Liver (tissue), 9 donors: ENCODE results near the gene TRIM4. TPM values are rescaled to one million over a fixed set of nuclear protein-coding genes. Genes with fewer than 3 reads are reported as not detected.

Experiments
- DNase-seq: peaks from one replicate; pipeline ENCODE4 v3.0.0-alpha.2; 2017; ENCODE audit warnings: low spot score
- H3K27ac ChIP-seq, 2 donors: one replicate each; pipeline ENCODE4 v1.7.0; 2013; ENCODE audit warnings: inconsistent platforms in 2 of 2, low read length in 2 of 2, control low read depth in 1 of 2, low read depth in 1 of 2, mild to moderate bottlenecking in 1 of 2
- H3K27me3 ChIP-seq, 4 donors: one replicate each; pipeline versions ENCODE4 v1.6.1 to v1.7.0; 2013; ENCODE audit warnings: low read length in 3 of 4, inconsistent platforms in 1 of 4, mild to moderate bottlenecking in 1 of 4, moderate library complexity in 1 of 4; ENCODE audit not compliant: control insufficient read depth in 4 of 4, insufficient read depth in 4 of 4
- H3K36me3 ChIP-seq, 4 donors: one replicate each; pipeline versions ENCODE4 v1.6.1 to v1.7.0; 2013; ENCODE audit warnings: low read length in 3 of 4, mild to moderate bottlenecking in 3 of 4, low read depth in 1 of 4, moderate library complexity in 1 of 4; ENCODE audit not compliant: control insufficient read depth in 4 of 4, insufficient read depth in 3 of 4
- H3K4me1 ChIP-seq, 4 donors: one replicate each; pipeline versions ENCODE4 v1.6.1 to v1.7.0; 2013; ENCODE audit warnings: low read length in 3 of 4, mild to moderate bottlenecking in 3 of 4, moderate library complexity in 1 of 4; ENCODE audit not compliant: control insufficient read depth in 4 of 4, insufficient read depth in 4 of 4
- H3K4me3 ChIP-seq, 3 donors: one replicate each; pipeline versions ENCODE4 v1.6.1 to v1.7.0; 2013; ENCODE audit warnings: low read length in 3 of 3, control low read depth in 1 of 3, low read depth in 1 of 3, mild to moderate bottlenecking in 1 of 3
- H3K9ac ChIP-seq, 2 donors: one replicate each; pipeline ENCODE4 v1.7.0; 2013; ENCODE audit warnings: low read length in 2 of 2, mild to moderate bottlenecking in 2 of 2, moderate library complexity in 2 of 2, control low read depth in 1 of 2, low read depth in 1 of 2
- H3K9me3 ChIP-seq, 4 donors: one replicate each; pipeline versions ENCODE4 v1.6.1 to v1.7.0; 2013; ENCODE audit warnings: low read length in 3 of 4; ENCODE audit not compliant: control insufficient read depth in 4 of 4
- ATF3 ChIP-seq: IDR thresholded peaks from 2 replicates; pipeline ENCODE4 v1.6.1; 2016; ENCODE audit warnings: antibody characterized with exemption
- CTCF ChIP-seq: fragments of 150-350 bp; IDR thresholded peaks from 2 replicates; pipeline ENCODE4 v1.5.1; 2017; ENCODE audit warnings: improper control_type of control experiment, low read depth, low read length; ENCODE audit not compliant: missing input control
- FOXA1 ChIP-seq: IDR thresholded peaks from 2 replicates; pipeline ENCODE4 v1.6.1; 2016; ENCODE audit warnings: antibody characterized with exemption
- FOXA2 ChIP-seq: IDR thresholded peaks from 2 replicates; pipeline ENCODE4 v1.6.1; 2016; ENCODE audit warnings: antibody characterized with exemption
- GABPA ChIP-seq, 2 donors: IDR thresholded peaks in 1 of 2; conservative IDR thresholded peaks in 1 of 2; 2 replicates each; pipeline ENCODE4 v1.6.1; 2016; ENCODE audit warnings: antibody characterized with exemption in 2 of 2, mild to moderate bottlenecking in 1 of 2, moderate library complexity in 1 of 2
- HNF4A ChIP-seq, 2 donors: conservative IDR thresholded peaks; 2 replicates each; pipeline ENCODE4 v1.6.1; 2016; ENCODE audit warnings: antibody characterized with exemption in 2 of 2, mild to moderate bottlenecking in 2 of 2
- HNF4G ChIP-seq: IDR thresholded peaks from 2 replicates; pipeline ENCODE4 v1.6.1; 2016; ENCODE audit warnings: antibody characterized with exemption
- JUND ChIP-seq, 2 donors: IDR thresholded peaks; 2 replicates each; pipeline ENCODE4 v1.6.1; 2016; ENCODE audit warnings: antibody characterized with exemption in 2 of 2
- NR2F2 ChIP-seq: IDR thresholded peaks from 2 replicates; pipeline ENCODE4 v1.6.1; 2016; ENCODE audit warnings: antibody characterized with exemption
- RAD21 ChIP-seq, 2 donors: IDR thresholded peaks; 2 replicates each; pipeline ENCODE4 v1.6.1; 2016; ENCODE audit warnings: antibody characterized with exemption in 2 of 2, mild to moderate bottlenecking in 2 of 2
- RXRA ChIP-seq, 2 donors: IDR thresholded peaks; 2 replicates each; pipeline ENCODE4 v1.6.1; 2017 to 2018; ENCODE audit warnings: antibody characterized with exemption in 2 of 2, mild to moderate bottlenecking in 1 of 2
- SP1 ChIP-seq: IDR thresholded peaks from 2 replicates; pipeline ENCODE4 v1.6.1; 2018; ENCODE audit warnings: antibody characterized with exemption, mild to moderate bottlenecking
- TAF1 ChIP-seq: conservative IDR thresholded peaks from 2 replicates; pipeline ENCODE4 v1.6.1; 2016; ENCODE audit warnings: antibody characterized with exemption, mild to moderate bottlenecking
- YY1 ChIP-seq: IDR thresholded peaks from 2 replicates; pipeline ENCODE4 v1.6.1; 2016; ENCODE audit warnings: antibody characterized with exemption, mild to moderate bottlenecking
- ZBTB33 ChIP-seq: IDR thresholded peaks from 2 replicates; pipeline ENCODE4 v1.6.1; 2016; ENCODE audit warnings: antibody characterized with exemption
- WGBS: extraction: QIAGEN DNeasy Blood & Tissue Kit; methylation state at CpG from one replicate; pipeline ENCODE4 v1.1.7; 2013; 5-methylcytosine and 5-hydroxymethylcytosine counted together
- polyA plus RNA-seq, 2 donors: library from polyadenylated mRNA; stranded (reverse) in 1 of 2; unstranded in 1 of 2; fragments of 200-250 nt in 1 of 2; fragments of >200 nt in 1 of 2; fragmentation: Nextera tagmentation in 1 of 2; extraction: Ambion mirVana in 1 of 2; gene quantifications; one replicate each; pipeline versions ENCODE4 v1.2.1 to v1.2.3, GENCODE V29; 2013 to 2015
- total RNA-seq, 2 donors: library from RNA; depleted of rRNA; stranded (reverse); fragments of >200 nt; gene quantifications; one replicate each; pipeline ENCODE4 v1.2.3, GENCODE V29; 2014
- TF ChIP-seq, protein P1 (sequence below): IDR thresholded peaks from 2 replicates; pipeline ENCODE4 v1.6.1; 2016; ENCODE audit warnings: antibody characterized with exemption, mild to moderate bottlenecking
- TF ChIP-seq, protein P2 (sequence below): IDR thresholded peaks from 2 replicates; pipeline ENCODE4 v1.6.1; 2016; ENCODE audit warnings: antibody characterized with exemption
- donor health status: healthy.
- donor health status: healthy.
- donor health status: healthy.
- donor health status: healthy.
- donor health status: healthy.

Gene TRIM4
- total and polyA plus RNA-seq, 4 donors = 11.9 to 23.0 (median 14.6) TPM

- H3K36me3 ChIP-seq = peaks cover 13 to 52% (median 30%) of the 10 kb centered on the region in 4 donors
- TF ChIP-seq NR2F2 (no peak), GABPA (IDR thresholded peaks at IDR 0.05 in 1 of 2, conservative IDR thresholded peaks at IDR 0.05 in 1 of 2) (no peak), CTCF (no peak), HNF4A (conservative IDR thresholded peaks at IDR 0.05) (no peak), RXRA (IDR thresholded peaks at IDR 0.05) (no peak), HNF4G (no peak), SP1 (no peak), JUND (IDR thresholded peaks at IDR 0.05) (no peak)
- TF ChIP-seq, protein P1, sequence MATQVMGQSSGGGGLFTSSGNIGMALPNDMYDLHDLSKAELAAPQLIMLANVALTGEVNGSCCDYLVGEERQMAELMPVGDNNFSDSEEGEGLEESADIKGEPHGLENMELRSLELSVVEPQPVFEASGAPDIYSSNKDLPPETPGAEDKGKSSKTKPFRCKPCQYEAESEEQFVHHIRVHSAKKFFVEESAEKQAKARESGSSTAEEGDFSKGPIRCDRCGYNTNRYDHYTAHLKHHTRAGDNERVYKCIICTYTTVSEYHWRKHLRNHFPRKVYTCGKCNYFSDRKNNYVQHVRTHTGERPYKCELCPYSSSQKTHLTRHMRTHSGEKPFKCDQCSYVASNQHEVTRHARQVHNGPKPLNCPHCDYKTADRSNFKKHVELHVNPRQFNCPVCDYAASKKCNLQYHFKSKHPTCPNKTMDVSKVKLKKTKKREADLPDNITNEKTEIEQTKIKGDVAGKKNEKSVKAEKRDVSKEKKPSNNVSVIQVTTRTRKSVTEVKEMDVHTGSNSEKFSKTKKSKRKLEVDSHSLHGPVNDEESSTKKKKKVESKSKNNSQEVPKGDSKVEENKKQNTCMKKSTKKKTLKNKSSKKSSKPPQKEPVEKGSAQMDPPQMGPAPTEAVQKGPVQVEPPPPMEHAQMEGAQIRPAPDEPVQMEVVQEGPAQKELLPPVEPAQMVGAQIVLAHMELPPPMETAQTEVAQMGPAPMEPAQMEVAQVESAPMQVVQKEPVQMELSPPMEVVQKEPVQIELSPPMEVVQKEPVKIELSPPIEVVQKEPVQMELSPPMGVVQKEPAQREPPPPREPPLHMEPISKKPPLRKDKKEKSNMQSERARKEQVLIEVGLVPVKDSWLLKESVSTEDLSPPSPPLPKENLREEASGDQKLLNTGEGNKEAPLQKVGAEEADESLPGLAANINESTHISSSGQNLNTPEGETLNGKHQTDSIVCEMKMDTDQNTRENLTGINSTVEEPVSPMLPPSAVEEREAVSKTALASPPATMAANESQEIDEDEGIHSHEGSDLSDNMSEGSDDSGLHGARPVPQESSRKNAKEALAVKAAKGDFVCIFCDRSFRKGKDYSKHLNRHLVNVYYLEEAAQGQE = no peak
- WGBS = 98% methylated on average over 6 of the region's 6 CpGs
Measured at GRCh38 chr7:99899830-99900519, 19.4 kb downstream of the TRIM4 start.

DNA sequence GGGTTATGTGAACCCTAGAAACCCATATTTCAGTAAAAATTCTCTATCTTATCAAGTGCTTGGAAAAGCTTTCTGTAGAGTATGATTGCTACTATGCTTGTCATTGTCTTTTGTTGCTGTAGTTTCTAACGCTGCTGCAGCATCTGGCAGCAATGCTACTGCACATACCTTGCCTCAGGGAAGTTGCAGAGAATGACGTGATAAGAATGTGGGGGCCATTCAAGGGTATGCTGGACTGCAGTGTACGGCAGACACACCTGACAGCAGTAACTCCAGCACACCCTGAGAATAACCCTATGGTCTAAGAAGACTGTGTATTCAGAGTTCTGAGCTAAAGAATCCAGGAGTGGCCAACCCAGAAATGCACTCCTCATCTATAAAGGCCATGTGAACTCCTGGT, 20.5 kb downstream of the TRIM4 start:
- Histone ChIP-seq H3K4me1 (no peaks in the 10 kb centered on the region), H3K4me3 (no peak overlapping the region), H3K36me3 (peaks cover 13 to 47% (median 30%) of the 10 kb centered on the region in 4 donors), H3K9ac (no peak overlapping the region), H3K27ac (no peak overlapping the region), H3K9me3 (no peaks in the 10 kb centered on the region), H3K27me3 (no peaks in the 10 kb centered on the region)
- DNase-seq = no peak
- WGBS = 91% methylated on average over 3 of the region's 3 CpGs
- TF ChIP-seq, protein P2, sequence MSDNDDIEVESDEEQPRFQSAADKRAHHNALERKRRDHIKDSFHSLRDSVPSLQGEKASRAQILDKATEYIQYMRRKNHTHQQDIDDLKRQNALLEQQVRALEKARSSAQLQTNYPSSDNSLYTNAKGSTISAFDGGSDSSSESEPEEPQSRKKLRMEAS = no peak
- TF ChIP-seq HNF4G = no peak
- TF ChIP-seq HNF4A (conservative IDR thresholded peaks at IDR 0.05) = no peak
- no peak for TF ChIP-seq RAD21 (IDR thresholded peaks at IDR 0.05)
- TF ChIP-seq FOXA2 = no peak
- no peak for TF ChIP-seq RXRA (IDR thresholded peaks at IDR 0.05)
- no peak for TF ChIP-seq ATF3
- TF ChIP-seq SP1 = no peak
- TF ChIP-seq, protein P1 = no peak
- no peak for TF ChIP-seq TAF1
- no peak for TF ChIP-seq YY1
- no peak for TF ChIP-seq NR2F2
- TF ChIP-seq CTCF = no peak
- TF ChIP-seq ZBTB33 = no peak
- TF ChIP-seq FOXA1 = no peak
- no peak for TF ChIP-seq GABPA (IDR thresholded peaks at IDR 0.05 in 1 of 2, conservative IDR thresholded peaks at IDR 0.05 in 1 of 2)
- TF ChIP-seq JUND (IDR thresholded peaks at IDR 0.05) = no peak

More at GRCh38 chr7:99899830-99900519, 19.4 kb downstream of the TRIM4 start:
- no peaks in the 10 kb centered on the region for H3K9me3 ChIP-seq
- no peaks in the 10 kb centered on the region for H3K4me1 ChIP-seq
- no peak overlapping the region for H3K4me3 ChIP-seq
- H3K27ac ChIP-seq = no peak overlapping the region
- H3K9ac ChIP-seq = no peak overlapping the region
- H3K27me3 ChIP-seq = no peaks in the 10 kb centered on the region
- DNase-seq = no peak
